ENCODE results near the gene RFC1.
"Not testable (repeated sequence)": the region's sequence is repeated elsewhere in the genome, so short reads cannot be mapped to it uniquely, and the experiment has no call there.

The RFC1 gene

GRCh38 chr4:39303871-39304270 is 62.3 kb downstream of the RFC1 start:
- no peak for DNase-seq

GRCh38 chr4:39302901-39303300 is 63.3 kb downstream of the RFC1 start:
- no peak for DNase-seq

- DNase-seq = no peak
Measured at GRCh38 chr4:39295784-39296183, 70.4 kb downstream of the RFC1 start.

GRCh38 chr4:39292433-39292832 is 73.7 kb downstream of the RFC1 start:
- not testable (repeated sequence) for DNase-seq

- DNase-seq = no peak
Measured at GRCh38 chr4:39291686-39292085, 74.5 kb downstream of the RFC1 start.

GRCh38 chr4:39287223-39287622 is 78.9 kb downstream of the RFC1 start:
- DNase-seq = no peak

- DNase-seq = no peak
Measured at GRCh38 chr4:39286263-39286662, 79.9 kb downstream of the RFC1 start.

GRCh38 chr4:39285853-39286252 is 80.3 kb downstream of the RFC1 start:
- DNase-seq = no peak

GRCh38 chr4:39285111-39285795 is 80.9 kb downstream of the RFC1 start:
- DNase-seq = no peak

GRCh38 chr4:39280770-39281169 is 85.4 kb downstream of the RFC1 start:
- DNase-seq = no peak

- DNase-seq = no peak
Measured at GRCh38 chr4:39279416-39279815, 86.7 kb downstream of the RFC1 start.

GRCh38 chr4:39278476-39278875 is 87.7 kb downstream of the RFC1 start:
- no peak for DNase-seq

- DNase-seq = not testable (repeated sequence)
Measured at GRCh38 chr4:39277661-39278060, 88.5 kb downstream of the RFC1 start.

GRCh38 chr4:39274503-39274902 is 91.7 kb downstream of the RFC1 start:
- DNase-seq = no peak

GRCh38 chr4:39263895-39264294 is 102.3 kb downstream of the RFC1 start:
- no peak for DNase-seq

- no peak for DNase-seq
Measured at GRCh38 chr4:39259571-39260330, 106.4 kb downstream of the RFC1 start.

GRCh38 chr4:39256436-39256835 is 109.7 kb downstream of the RFC1 start:
- no peak for DNase-seq

- no peak for DNase-seq
Measured at GRCh38 chr4:39255871-39256270, 110.3 kb downstream of the RFC1 start.

GRCh38 chr4:39255266-39255665 is 110.9 kb downstream of the RFC1 start:
- DNase-seq = peak; percentile 28

GRCh38 chr4:39243462-39243861 is 122.7 kb downstream of the RFC1 start:
- no peak for DNase-seq

All from 8988T (cell line).